IMR-90 (cell line): Measurements from ENCODE around the gene KLHL20. TPM values are rescaled to one million over a fixed set of nuclear protein-coding genes. Genes with fewer than 3 reads are reported as not detected.
A peak's percentile ranks its signal among the peaks of the same experiment; 100 is the strongest.

Source experiments
- ATAC-seq: fragments of 200-7000 bp; cut with Tn5 transposase; 2 replicates; pipeline ENCODE4 v1.9.1; 2020; ENCODE audit warnings: low read depth, mild to moderate bottlenecking, moderate library complexity
- BruUV-seq: library from RNA; stranded (reverse); fragments of 400-500 nt; replicated peaks from 2 replicates; lab custom pipeline; 2021; lab: Mats Ljungman, UMichigan
- CTCF ChIA-PET: fragments of 300-600 bp; formaldehyde crosslinking; extraction: SDS; loops from one replicate; lab custom pipeline; 2021; ENCODE audit warnings: antibody characterized with exemption; lab: Yijun Ruan, JAX
- POLR2A ChIA-PET: fragments of 300-600 bp; sonication (Branson Sonifier 250); formaldehyde crosslinking; loops from one replicate; lab custom pipeline; 2022; ENCODE audit warnings: antibody characterized with exemption; ENCODE audit not compliant: unreplicated experiment; lab: Charles Lee
- DNase-seq: peaks from one replicate; pipeline ENCODE4 v3.0.0; 2013
- H2AFZ ChIP-seq: replicated peaks from 2 replicates; pipeline ENCODE3; 2013; ENCODE audit warnings: low read length, mild to moderate bottlenecking; ENCODE audit not compliant: poor library complexity
- H2AK5ac ChIP-seq: 2 replicates; pipeline ENCODE4 v1.6.1; 2013; ENCODE audit warnings: low read depth, low read length, inconsistent platforms
- H2AK9ac ChIP-seq: replicated peaks from 2 replicates; pipeline ENCODE3; 2013; ENCODE audit warnings: mild to moderate bottlenecking, low read depth, low read length, moderate library complexity; ENCODE audit not compliant: poor library complexity
- H2BK120ac ChIP-seq: 2 replicates; pipeline ENCODE4 v1.6.1; 2013; ENCODE audit warnings: low read depth, low read length, inconsistent platforms
- H2BK15ac ChIP-seq: 3 replicates; pipeline ENCODE4 v1.6.1; 2013; ENCODE audit warnings: low read depth, low read length, inconsistent platforms
- H2BK20ac ChIP-seq: 2 replicates; pipeline ENCODE4 v1.6.1; 2013; ENCODE audit warnings: low read depth, mild to moderate bottlenecking, inconsistent platforms, low read length, moderate library complexity
- H2BK5ac ChIP-seq: 2 replicates; pipeline ENCODE4 v1.6.1; 2013; ENCODE audit warnings: mild to moderate bottlenecking, low read depth, low read length, inconsistent platforms; ENCODE audit not compliant: poor library complexity, severe bottlenecking
- H3K14ac ChIP-seq: replicated peaks from 2 replicates; pipeline ENCODE4 v1.6.1; 2013; ENCODE audit warnings: low read depth, low read length, inconsistent platforms
- H3K18ac ChIP-seq: 2 replicates; pipeline ENCODE4 v1.6.1; 2013; ENCODE audit warnings: low read depth, low read length, control low read depth
- H3K23ac ChIP-seq: 2 replicates; pipeline ENCODE4 v1.6.1; 2013; ENCODE audit warnings: low read depth, low read length, inconsistent platforms
- H3K27ac ChIP-seq: 2 replicates; pipeline ENCODE4 v1.5.1; 2013; ENCODE audit warnings: mild to moderate bottlenecking, control low read depth, low read length; ENCODE audit not compliant: insufficient read depth
- H3K27me3 ChIP-seq: 2 replicates; pipeline ENCODE4 v1.6.1; 2013; ENCODE audit warnings: low read length; ENCODE audit not compliant: control insufficient read depth, insufficient read depth
- H3K36me3 ChIP-seq: 2 replicates; pipeline ENCODE4 v1.6.1; 2013; ENCODE audit warnings: low read length, mixed read lengths; ENCODE audit not compliant: control insufficient read depth, insufficient read depth
- H3K4ac ChIP-seq: 2 replicates; pipeline ENCODE4 v1.6.1; 2013; ENCODE audit warnings: low read depth, low read length, inconsistent platforms
- H3K4me1 ChIP-seq: 2 replicates; pipeline ENCODE4 v1.6.1; 2013; ENCODE audit warnings: low read length, mixed read lengths; ENCODE audit not compliant: control insufficient read depth, insufficient read depth
- H3K4me2 ChIP-seq: 2 replicates; pipeline ENCODE4 v1.6.1; 2013; ENCODE audit warnings: low read depth, mild to moderate bottlenecking, control low read depth, low read length, moderate library complexity
- H3K4me3 ChIP-seq: 2 replicates; pipeline ENCODE4 v1.5.1; 2013; ENCODE audit warnings: low read depth, mild to moderate bottlenecking, control low read depth, low read length, moderate library complexity; ENCODE audit not compliant: insufficient read depth
- H3K56ac ChIP-seq: 2 replicates; pipeline ENCODE4 v1.6.1; 2013; ENCODE audit warnings: low read length, inconsistent platforms; ENCODE audit not compliant: insufficient read depth; ENCODE audit errors: extremely low read depth
- H3K79me1 ChIP-seq, 2 experiments: 2 replicates each; pipeline ENCODE4 v1.6.1; 2013; ENCODE audit warnings: low read length in 2 of 2, inconsistent platforms in 1 of 2, low read depth in 1 of 2
- H3K9ac ChIP-seq: 2 replicates; pipeline ENCODE4 v1.6.1; 2013; ENCODE audit warnings: low read depth, low read length, control low read depth
- H3K9me1 ChIP-seq: 2 replicates; pipeline ENCODE4 v1.6.1; 2013; ENCODE audit warnings: low read length, inconsistent platforms; ENCODE audit not compliant: insufficient read depth
- H3K9me3 ChIP-seq: 2 replicates; pipeline ENCODE4 v1.6.1; 2013; ENCODE audit warnings: low read length; ENCODE audit not compliant: control insufficient read depth, insufficient read depth
- H4K20me1 ChIP-seq: 2 replicates; pipeline ENCODE4 v1.6.1; 2013; ENCODE audit warnings: low read length, inconsistent platforms; ENCODE audit not compliant: insufficient read depth
- H4K5ac ChIP-seq: 2 replicates; pipeline ENCODE4 v1.6.1; 2013; ENCODE audit warnings: mild to moderate bottlenecking, low read depth, low read length, control low read depth
- H4K8ac ChIP-seq, 2 experiments: 2 replicates each; pipeline ENCODE4 v1.6.1; 2013; ENCODE audit warnings: low read depth in 2 of 2, low read length in 2 of 2, control low read depth in 1 of 2, inconsistent platforms in 1 of 2
- H4K91ac ChIP-seq: 2 replicates; pipeline ENCODE4 v1.6.1; 2013; ENCODE audit warnings: low read depth, low read length, inconsistent platforms; ENCODE audit not compliant: insufficient read depth
- CEBPB ChIP-seq: IDR thresholded peaks from 2 replicates; pipeline ENCODE4 v1.6.1; 2012; ENCODE audit warnings: low read depth, low read length, improper control_type of control experiment
- CHD1 ChIP-seq: IDR thresholded peaks from 2 replicates; pipeline ENCODE4 v1.6.1; 2012; ENCODE audit warnings: low read depth, low read length, improper control_type of control experiment
- CTCF ChIP-seq: conservative IDR thresholded peaks from 2 replicates; pipeline ENCODE4 v1.5.1; 2012; ENCODE audit warnings: mild to moderate bottlenecking, low read depth, low read length, improper control_type of control experiment
- RAD21 ChIP-seq: IDR thresholded peaks from 2 replicates; pipeline ENCODE4 v1.6.1; 2012; ENCODE audit warnings: low read length, improper control_type of control experiment
- USF2 ChIP-seq: fragments of 150-350 bp; IDR thresholded peaks from 2 replicates; pipeline ENCODE4 v1.6.1; 2017; ENCODE audit warnings: mild to moderate bottlenecking, antibody characterized with exemption, low read length, low read depth
- WGBS, 2 experiments: methylation state at CpG; one replicate each; pipeline versions ENCODE4 v1.1.5 to v1.1.7; 2013; ENCODE audit warnings: missing lambda C conversion rate in 2 of 2; ENCODE audit not compliant: insufficient read length in 1 of 2; ENCODE audit errors: extremely low coverage in 2 of 2; 5-methylcytosine and 5-hydroxymethylcytosine counted together
- dilution Hi-C: fragments of 300-500 bp; cut with HindIII; formaldehyde crosslinking; loops from one replicate; pipeline ENCODE4 v1.14.3; 2018; ENCODE audit warnings: low sequenced_read_pairs; ENCODE audit not compliant: unreplicated experiment
- in situ Hi-C: fragments of 300-500 bp; cut with MboI; formaldehyde crosslinking; loops from 3 replicates; pipeline ENCODE4 v1.14.3; 2019; ENCODE audit warnings: low sequenced_read_pairs, inconsistent platforms, mixed read lengths
- intact Hi-C: fragments of 100-400 bp; cut with micrococcal nuclease; formaldehyde crosslinking; loops from 2 replicates; pipeline ENCODE4 v1.10.0; 2022
- polyA plus RNA-seq, 3 experiments: library from polyadenylated mRNA; depleted of rRNA; stranded (reverse); fragments of >200 nt; gene quantifications; 2 replicates each; pipeline ENCODE4 v1.2.3, GENCODE V29; 2012; ENCODE audit warnings: low replicate concordance in 1 of 3
- total RNA-seq: library from RNA; depleted of rRNA; stranded (reverse); fragments of >200 nt; gene quantifications from 2 replicates; pipeline ENCODE4 v1.2.3, GENCODE V29; 2012

KLHL20 gene
- total and polyA plus RNA-seq, 2 of the 4 experiments (the other 2 are of a cell fraction), result 13.5 to 23.3 TPM

GRCh38 chr1:173749137-173749536 lies 34.4 kb downstream of the KLHL20 start:
- dilution Hi-C loops, result no loop called here
- TF ChIP-seq RAD21 (no peak), USF2 (no peak), CTCF (no peak), CEBPB (no peak), CHD1 (no peak)
- CTCF ChIA-PET, result interaction anchor here (0.7 kb wide), 1 partner anchor 45 kb away, joined by 3 read pairs; no protein-coding TSS in a partner anchor

More at GRCh38 chr1:173749137-173749536, 34.4 kb downstream of the KLHL20 start:
- Histone ChIP-seq H2AK5ac (no peak overlapping the region), H3K4me3 (no peak overlapping the region), H3K9ac (no peak overlapping the region), H2AK9ac (no peak overlapping the region), H3K4me1 (no peaks in the 10 kb centered on the region), H3K27me3 (no peaks in the 10 kb centered on the region), H2BK20ac (no peak overlapping the region), H3K14ac (no peak overlapping the region), H3K9me1 (no peaks in the 10 kb centered on the region; the same call in 1 of the 2 replicates), H4K20me1 (no peaks in the 10 kb centered on the region), H4K8ac (no peak overlapping the region), H4K91ac (no peak overlapping the region), H3K9me3 (no peaks in the 10 kb centered on the region), H2BK5ac (peak overlapping the region; percentile 20), H3K36me3 (peaks cover 1% of the 10 kb centered on the region; the same call in 1 of the 2 replicates), H2BK15ac (no peak overlapping the region), H2AFZ (no peak overlapping the region), H3K27ac (no peak overlapping the region), H3K18ac (no peak overlapping the region), H4K5ac (no peak overlapping the region), H3K4me2 (no peak overlapping the region), H3K23ac (no peak overlapping the region), H3K4ac (no peak overlapping the region), H2BK120ac (no peak overlapping the region), H3K56ac (no peak overlapping the region), H3K79me1 (peaks cover 0 to 11% of the 10 kb centered on the region in 2 experiments; a peak in 3 of 4 replicates)
- in situ Hi-C loops (no loop called here), intact Hi-C loops (no loop called here)
- BruUV-seq, result no TSS peak
- POLR2A ChIA-PET, result no interaction called here
- no CpG with 5 or more reads among the region's 4 CpGs for WGBS, 2 experiments
- ATAC-seq (peak; percentile 51), DNase-seq (peak; percentile 3)
